OCI-LY7 (cell line): ENCODE data around the gene FAF2.

ENCODE experiments used
- EZH2phosphoT487 ChIP-seq: fragments of 200-600 bp; sonication (generic); IDR thresholded peaks from 2 replicates; pipeline ENCODE4 v1.6.1; 2018; ENCODE audit warnings: low read depth, borderline replicate concordance, mild to moderate bottlenecking, mixed run types, antibody characterized with exemption, low read length, moderate library complexity, mixed read lengths
- TF ChIP-seq, protein P1 (sequence below): fragments of 200-600 bp; sonication (generic); conservative IDR thresholded peaks from 2 replicates; pipeline ENCODE4 v1.5.1; 2014; ENCODE audit warnings: mild to moderate bottlenecking, antibody characterized with exemption, low read length, moderate library complexity, mixed read lengths

DNA sequence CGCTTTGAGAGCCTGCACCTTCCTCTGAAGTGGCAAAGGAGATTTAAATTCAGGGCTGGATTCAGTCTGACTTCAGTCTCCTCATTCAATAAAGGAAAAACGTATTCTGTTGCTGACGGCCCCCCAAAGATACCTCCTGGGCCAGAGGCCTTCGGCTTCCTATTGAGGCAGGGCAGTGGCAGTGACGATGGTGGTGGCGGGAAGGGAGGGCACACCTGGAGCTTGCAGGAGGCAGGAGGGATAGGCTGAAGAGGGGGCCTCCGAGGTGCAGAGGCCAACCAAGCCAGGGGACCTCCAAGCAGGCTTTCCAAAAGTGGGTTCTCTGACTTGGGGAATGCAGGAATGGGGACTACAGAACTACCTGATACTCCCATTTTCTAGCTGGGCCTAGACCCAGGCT, 73.1 kb downstream of the FAF2 start:
- TF ChIP-seq, protein P1, sequence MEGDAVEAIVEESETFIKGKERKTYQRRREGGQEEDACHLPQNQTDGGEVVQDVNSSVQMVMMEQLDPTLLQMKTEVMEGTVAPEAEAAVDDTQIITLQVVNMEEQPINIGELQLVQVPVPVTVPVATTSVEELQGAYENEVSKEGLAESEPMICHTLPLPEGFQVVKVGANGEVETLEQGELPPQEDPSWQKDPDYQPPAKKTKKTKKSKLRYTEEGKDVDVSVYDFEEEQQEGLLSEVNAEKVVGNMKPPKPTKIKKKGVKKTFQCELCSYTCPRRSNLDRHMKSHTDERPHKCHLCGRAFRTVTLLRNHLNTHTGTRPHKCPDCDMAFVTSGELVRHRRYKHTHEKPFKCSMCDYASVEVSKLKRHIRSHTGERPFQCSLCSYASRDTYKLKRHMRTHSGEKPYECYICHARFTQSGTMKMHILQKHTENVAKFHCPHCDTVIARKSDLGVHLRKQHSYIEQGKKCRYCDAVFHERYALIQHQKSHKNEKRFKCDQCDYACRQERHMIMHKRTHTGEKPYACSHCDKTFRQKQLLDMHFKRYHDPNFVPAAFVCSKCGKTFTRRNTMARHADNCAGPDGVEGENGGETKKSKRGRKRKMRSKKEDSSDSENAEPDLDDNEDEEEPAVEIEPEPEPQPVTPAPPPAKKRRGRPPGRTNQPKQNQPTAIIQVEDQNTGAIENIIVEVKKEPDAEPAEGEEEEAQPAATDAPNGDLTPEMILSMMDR = no peak
- no peak for TF ChIP-seq EZH2phosphoT487
